WTC11 (cell line): ENCODE data around the gene MRGPRF. TPM values are rescaled to one million over a fixed set of nuclear protein-coding genes. Genes with fewer than 3 reads are reported as not detected.
A peak's percentile ranks its signal among the peaks of the same experiment; 100 is the strongest.

Experiments
- ATAC-seq: fragments of 200-7000 bp; cut with Tn5 transposase; 2 replicates; pipeline ENCODE4 v1.10.0; 2021; ENCODE audit warnings: mild to moderate bottlenecking, moderate library complexity
- CTCF ChIA-PET: fragments of 300-600 bp; sonication (Branson Sonifier 250); formaldehyde crosslinking; loops from one replicate; lab custom pipeline; 2021; ENCODE audit warnings: antibody characterized with exemption; lab: Charles Lee
- POLR2A ChIA-PET: fragments of 350-600 bp; sonication (Branson Sonifier 250); formaldehyde crosslinking; loops from one replicate; lab custom pipeline; 2021; ENCODE audit warnings: antibody characterized with exemption; lab: Charles Lee
- DNase-seq: peaks from one replicate; pipeline ENCODE4 v3.0.0; 2021; ENCODE audit warnings: low spot score
- H3K27ac Mint-ChIP-seq: 2 replicates; pipeline ENCODE4 v1.8.0; 2021; ENCODE audit warnings: mixed read lengths
- H3K27me3 Mint-ChIP-seq: 2 replicates; pipeline ENCODE4 v1.8.0; 2021; ENCODE audit warnings: low read depth, mild to moderate bottlenecking, moderate library complexity, mixed read lengths
- H3K36me3 Mint-ChIP-seq: 2 replicates; pipeline ENCODE4 v1.8.0; 2021; ENCODE audit warnings: mixed read lengths
- H3K4me1 Mint-ChIP-seq: 2 replicates; pipeline ENCODE4 v1.8.0; 2022; ENCODE audit warnings: mixed read lengths
- H3K4me3 Mint-ChIP-seq: 2 replicates; pipeline ENCODE4 v1.8.0; 2021; ENCODE audit warnings: mild to moderate bottlenecking, moderate library complexity, mixed read lengths
- H3K9me3 Mint-ChIP-seq: 2 replicates; pipeline ENCODE4 v1.8.0; 2021; ENCODE audit warnings: mixed read lengths
- ATF1 ChIP-seq: sonication (generic); formaldehyde crosslinking; IDR thresholded peaks from 2 replicates; pipeline ENCODE4 v1.8.1; 2023; ENCODE audit warnings: mild to moderate bottlenecking, moderate library complexity, missing genetic modification reagents
- CREM ChIP-seq: sonication (generic); formaldehyde crosslinking; IDR thresholded peaks from 2 replicates; pipeline ENCODE4 v1.8.1; 2022; ENCODE audit warnings: mild to moderate bottlenecking, missing genetic modification reagents, moderate library complexity
- E2F4 ChIP-seq: sonication (generic); formaldehyde crosslinking; IDR thresholded peaks from 2 replicates; pipeline ENCODE4 v1.8.1; 2022; ENCODE audit warnings: low read depth, mild to moderate bottlenecking, moderate library complexity, missing genetic modification reagents, borderline replicate concordance
- FOXK1 ChIP-seq: sonication (generic); formaldehyde crosslinking; IDR thresholded peaks from 2 replicates; pipeline ENCODE4 v1.8.0; 2022; ENCODE audit warnings: mild to moderate bottlenecking, moderate library complexity, missing genetic modification reagents
- GABPB1 ChIP-seq: sonication (generic); formaldehyde crosslinking; IDR thresholded peaks from 2 replicates; pipeline ENCODE4 v1.8.1; 2023; ENCODE audit warnings: mild to moderate bottlenecking, missing genetic modification reagents
- NFATC4 ChIP-seq: fragments of 250-450 bp; sonication (Bioruptor Pico); IDR thresholded peaks from 2 replicates; pipeline ENCODE4 v1.9.0; 2021; ENCODE audit warnings: mild to moderate bottlenecking
- NFYB ChIP-seq: sonication (generic); formaldehyde crosslinking; conservative IDR thresholded peaks from 2 replicates; pipeline ENCODE4 v1.8.0; 2022; ENCODE audit warnings: low read depth, missing genetic modification reagents
- OVOL2 ChIP-seq: fragments of 250-450 bp; sonication (Bioruptor Pico); IDR thresholded peaks from 2 replicates; pipeline ENCODE4 v1.9.0; 2021; ENCODE audit warnings: mild to moderate bottlenecking, borderline replicate concordance
- RORB ChIP-seq: fragments of 250-450 bp; sonication (Bioruptor Pico); IDR thresholded peaks from 2 replicates; pipeline ENCODE4 v1.9.0; 2021; ENCODE audit warnings: mild to moderate bottlenecking
- TCF7 ChIP-seq: sonication (generic); formaldehyde crosslinking; IDR thresholded peaks from 2 replicates; pipeline ENCODE4 v1.8.0; 2022; ENCODE audit warnings: mild to moderate bottlenecking, low read depth, missing genetic modification reagents, moderate library complexity
- USF1 ChIP-seq: sonication (generic); formaldehyde crosslinking; IDR thresholded peaks from 2 replicates; pipeline ENCODE4 v1.8.0; 2022; ENCODE audit warnings: mild to moderate bottlenecking, missing genetic modification reagents
- USF2 ChIP-seq: sonication (generic); formaldehyde crosslinking; IDR thresholded peaks from 2 replicates; pipeline ENCODE4 v1.8.1; 2023; ENCODE audit warnings: mild to moderate bottlenecking, missing genetic modification reagents, moderate library complexity
- ZMAT4 ChIP-seq: fragments of 250-450 bp; sonication (Bioruptor Pico); IDR thresholded peaks from 2 replicates; pipeline ENCODE4 v1.9.0; 2021; ENCODE audit warnings: mild to moderate bottlenecking
- ZNF121 ChIP-seq: sonication (generic); formaldehyde crosslinking; IDR thresholded peaks from 2 replicates; pipeline ENCODE4 v1.8.0; 2023; ENCODE audit warnings: missing genetic modification reagents
- ZNF138 ChIP-seq: sonication (generic); formaldehyde crosslinking; conservative IDR thresholded peaks from 2 replicates; pipeline ENCODE4 v1.8.1; 2022; ENCODE audit warnings: mild to moderate bottlenecking, moderate library complexity, missing genetic modification reagents
- ZNF317 ChIP-seq: sonication (generic); formaldehyde crosslinking; IDR thresholded peaks from 2 replicates; pipeline ENCODE4 v1.8.1; 2023; ENCODE audit warnings: low read depth, mild to moderate bottlenecking, moderate library complexity, missing genetic modification reagents, borderline replicate concordance
- ZNF512 ChIP-seq: sonication (generic); formaldehyde crosslinking; IDR thresholded peaks from 2 replicates; pipeline ENCODE4 v1.8.1; 2022; ENCODE audit warnings: missing genetic modification reagents, borderline replicate concordance
- ZNF532 ChIP-seq: fragments of 250-450 bp; sonication (Bioruptor Pico); IDR thresholded peaks from 2 replicates; pipeline ENCODE4 v1.9.0; 2021; ENCODE audit warnings: mild to moderate bottlenecking, borderline replicate concordance
- ZSCAN18 ChIP-seq: fragments of 250-450 bp; sonication (Bioruptor Pico); IDR thresholded peaks from 2 replicates; pipeline ENCODE4 v2.1.2; 2022; ENCODE audit warnings: mild to moderate bottlenecking, moderate library complexity
- total RNA-seq: library from RNA; stranded (reverse); gene quantifications from 3 replicates; pipeline ENCODE4 v1.2.3, GENCODE V29; 2021

MRGPRF gene
- total RNA-seq, 1 experiment from 2014 or later: 3.8 TPM

- TF ChIP-seq TCF7 (CRISPR knock-in tag) (no peak), ZSCAN18 (no peak), USF1 (no peak), ZNF512 (CRISPR knock-in tag) (no peak), RORB (no peak), ZNF532 (CRISPR knock-in tag) (no peak), NFYB (CRISPR knock-in tag) (no peak), NFATC4 (CRISPR knock-in tag) (no peak)
- DNase-seq: peak; percentile 7
- Mint-ChIP-seq H3K4me1 (peaks cover 3% of the 10 kb centered on the region; the same call in 1 of the 2 replicates), H3K9me3 (no peaks in the 10 kb centered on the region), H3K4me3 (no peak overlapping the region), H3K36me3 (no peaks in the 10 kb centered on the region), H3K27me3 (no peaks in the 10 kb centered on the region), H3K27ac (peak overlapping the region; percentile 53; the same call in 1 of the 2 replicates)
- no peak for ATAC-seq
- ChIA-PET POLR2A (interaction anchor here (1.3 kb wide), 1 partner anchor 14 kb away, joined by 3 read pairs; no protein-coding TSS in a partner anchor), CTCF (interaction anchor here (1.5 kb wide), 1 partner anchor 47 kb away, joined by 6 read pairs; no protein-coding TSS in a partner anchor)
Measured at GRCh38 chr11:68997124-68997994, 15.7 kb downstream of the MRGPRF start.

- Mint-ChIP-seq H3K4me1 (peaks cover 3% of the 10 kb centered on the region; the same call in 1 of the 2 replicates), H3K9me3 (no peaks in the 10 kb centered on the region), H3K36me3 (no peaks in the 10 kb centered on the region), H3K27ac (no peak overlapping the region), H3K27me3 (no peaks in the 10 kb centered on the region), H3K4me3 (no peak overlapping the region)
- ChIA-PET CTCF (interaction anchor here (0.9 to 1.5 kb wide), 2 partner anchors 41 to 48 kb away, joined by 3 to 6 read pairs; no protein-coding TSS in a partner anchor), POLR2A (no interaction called here)
- no peak for ATAC-seq
- DNase-seq: peak; percentile 1
- TF ChIP-seq ZNF317 (CRISPR knock-in tag): no peak
- TF ChIP-seq E2F4 (CRISPR knock-in tag): no peak
- TF ChIP-seq ZNF121 (CRISPR knock-in tag): no peak
- TF ChIP-seq ZMAT4 (CRISPR knock-in tag): no peak
- TF ChIP-seq NFATC4 (CRISPR knock-in tag): no peak
- no peak for TF ChIP-seq CREM (CRISPR knock-in tag)
- no peak for TF ChIP-seq OVOL2 (CRISPR knock-in tag)
- TF ChIP-seq ATF1 (CRISPR knock-in tag): no peak
- no peak for TF ChIP-seq USF2
- no peak for TF ChIP-seq GABPB1
- no peak for TF ChIP-seq TCF7 (CRISPR knock-in tag)
- no peak for TF ChIP-seq FOXK1 (CRISPR knock-in tag)
- TF ChIP-seq ZNF138 (CRISPR knock-in tag): no peak
- TF ChIP-seq ZSCAN18: no peak
Measured at GRCh38 chr11:68996376-68997123, 16.5 kb downstream of the MRGPRF start.
